C4-2B (cell line): ENCODE results near the gene CBLL2.

ENCODE experiments used
- CTCF ChIP-seq: fragments of 450-650 bp; conservative IDR thresholded peaks from 2 replicates; pipeline ENCODE4 v1.5.1; 2017; ENCODE audit warnings: mild to moderate bottlenecking
- ZFX ChIP-seq: fragments of 450-650 bp; IDR thresholded peaks from 2 replicates; pipeline ENCODE4 v1.6.1; 2017

- no peak for TF ChIP-seq CTCF
- no peak for TF ChIP-seq ZFX
These were observed 24.3 kb upstream of the CBLL2 start for GRCh38 chrX:22248401-22248800.
